Liver (tissue), 3 donors: Measurements from ENCODE around the gene ZNF536.

ENCODE experiments used
- CTCF ChIP-seq: fragments of 150-350 bp; IDR thresholded peaks from 2 replicates; pipeline ENCODE4 v1.5.1; 2017; ENCODE audit warnings: improper control_type of control experiment, low read depth, low read length; ENCODE audit not compliant: missing input control
- EGR1 ChIP-seq, 2 donors: IDR thresholded peaks; 2 replicates each; pipeline ENCODE4 v1.6.1; 2016 to 2018; ENCODE audit warnings: antibody characterized with exemption in 2 of 2, low read depth in 2 of 2
- GABPA ChIP-seq, 2 donors: IDR thresholded peaks in 1 of 2; conservative IDR thresholded peaks in 1 of 2; 2 replicates each; pipeline ENCODE4 v1.6.1; 2016; ENCODE audit warnings: antibody characterized with exemption in 2 of 2, mild to moderate bottlenecking in 1 of 2, moderate library complexity in 1 of 2
- JUND ChIP-seq, 2 donors: IDR thresholded peaks; 2 replicates each; pipeline ENCODE4 v1.6.1; 2016; ENCODE audit warnings: antibody characterized with exemption in 2 of 2
- RAD21 ChIP-seq, 2 donors: IDR thresholded peaks; 2 replicates each; pipeline ENCODE4 v1.6.1; 2016; ENCODE audit warnings: antibody characterized with exemption in 2 of 2, mild to moderate bottlenecking in 2 of 2
- SP1 ChIP-seq: IDR thresholded peaks from 2 replicates; pipeline ENCODE4 v1.6.1; 2018; ENCODE audit warnings: antibody characterized with exemption, mild to moderate bottlenecking
- ZBTB33 ChIP-seq: IDR thresholded peaks from 2 replicates; pipeline ENCODE4 v1.6.1; 2016; ENCODE audit warnings: antibody characterized with exemption
- donor health status: healthy.
- donor health status: healthy.

GRCh38 chr19:30519607-30520205, 147.5 kb downstream of the ZNF536 start:
- TF ChIP-seq CTCF: no peak
- no peak for TF ChIP-seq EGR1 (IDR thresholded peaks at IDR 0.05; ENCODE audit: low read depth in 2 of 2)
- TF ChIP-seq GABPA (IDR thresholded peaks at IDR 0.05 in 1 of 2, conservative IDR thresholded peaks at IDR 0.05 in 1 of 2): no peak
- no peak for TF ChIP-seq RAD21 (IDR thresholded peaks at IDR 0.05)
- TF ChIP-seq ZBTB33: no peak
- no peak for TF ChIP-seq JUND (IDR thresholded peaks at IDR 0.05)
- no peak for TF ChIP-seq SP1
